Fibroblast of skin of back (primary cell): ENCODE measurements around the gene MYO1A.

Experiments
- DNase-seq: peaks from one replicate; pipeline ENCODE4 v3.0.0-alpha.2; 2013

Gene MYO1A

DNA sequence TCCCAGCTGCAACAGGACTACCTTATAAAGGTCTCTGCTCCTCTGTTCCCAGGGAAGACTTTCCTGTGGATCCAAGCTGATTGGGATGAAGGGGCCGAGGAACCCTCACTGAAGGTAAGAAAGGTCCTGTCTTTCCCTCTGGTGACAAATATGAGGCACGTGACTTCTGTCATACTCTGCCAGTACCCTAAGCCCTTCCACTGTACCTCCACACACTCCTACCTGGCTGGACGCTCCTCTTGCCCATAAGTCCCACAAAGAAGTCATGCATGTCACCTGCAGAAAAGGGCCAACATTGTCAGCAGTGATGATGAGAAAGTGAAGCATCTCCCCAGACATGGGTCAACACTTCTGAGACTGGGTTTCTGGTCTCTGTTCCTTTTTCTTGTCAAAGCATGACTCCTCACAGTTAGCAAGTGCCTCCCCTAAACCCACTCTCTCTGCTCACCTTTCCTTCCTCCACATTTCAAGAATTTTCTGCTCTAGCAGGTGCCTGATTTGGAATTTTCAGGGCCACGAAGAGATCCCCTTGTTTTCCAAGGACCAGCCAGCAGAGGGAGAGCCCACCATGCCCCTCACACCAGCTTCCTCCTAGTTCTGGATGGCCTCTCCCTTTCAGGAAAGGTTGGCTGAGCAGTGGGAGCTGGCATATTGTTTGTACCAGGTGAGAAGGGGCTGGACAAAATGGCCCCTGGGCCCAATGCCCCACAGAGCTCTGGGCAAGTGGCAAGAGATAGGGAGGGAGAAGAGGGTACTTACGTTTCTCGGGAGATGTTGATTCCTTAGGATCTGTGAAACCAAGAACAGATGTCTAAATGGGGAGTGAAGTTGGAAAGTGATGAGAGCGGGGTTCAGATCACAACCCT lies 37.1 kb downstream of the MYO1A start:
- no peak for DNase-seq

DNA sequence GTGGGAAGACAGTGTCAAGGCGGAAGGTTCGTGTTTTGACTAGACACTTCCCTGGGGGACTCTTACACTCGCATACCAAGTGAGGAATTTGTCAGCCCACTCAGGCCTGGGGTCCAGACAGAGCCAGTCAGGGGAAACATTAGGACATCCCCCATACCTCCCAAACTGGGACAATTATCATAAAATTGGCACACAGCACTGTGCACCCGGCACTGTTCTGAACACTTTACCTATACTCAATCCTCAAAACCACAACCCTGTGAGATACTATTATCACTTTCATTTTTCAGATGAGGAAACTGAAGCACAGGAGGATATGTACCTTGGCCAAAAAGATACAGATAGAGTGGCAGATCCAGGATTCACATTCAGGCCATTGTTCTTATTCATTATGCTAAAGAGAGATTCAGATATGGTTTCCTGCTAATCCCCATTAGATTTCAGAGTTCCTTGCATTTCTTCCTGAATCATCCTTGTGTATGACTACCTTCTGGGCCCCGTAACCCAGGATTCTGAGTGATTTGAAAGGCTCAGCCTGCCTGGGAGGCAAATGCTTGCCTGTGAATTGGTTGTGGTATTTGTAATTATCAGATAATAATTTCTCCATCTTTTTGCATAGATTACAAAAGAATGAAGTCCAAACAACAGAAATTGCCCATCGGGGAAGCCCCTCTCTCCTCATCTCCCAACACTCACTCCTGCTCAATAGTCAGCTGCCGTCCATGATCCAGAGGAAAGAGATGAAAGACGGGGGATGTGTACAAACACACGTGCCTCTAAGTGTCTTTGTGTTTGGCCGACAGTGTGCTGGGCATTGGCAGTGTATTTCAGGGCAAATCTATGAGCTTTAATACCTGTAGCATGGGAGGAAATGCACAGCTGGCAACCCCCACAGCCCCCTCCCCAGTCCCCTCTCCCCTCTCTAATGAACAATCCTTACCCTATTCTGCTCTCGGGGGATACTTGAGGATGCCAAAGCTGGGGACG lies 38.2 kb downstream of the MYO1A start:
- no peak for DNase-seq

DNA sequence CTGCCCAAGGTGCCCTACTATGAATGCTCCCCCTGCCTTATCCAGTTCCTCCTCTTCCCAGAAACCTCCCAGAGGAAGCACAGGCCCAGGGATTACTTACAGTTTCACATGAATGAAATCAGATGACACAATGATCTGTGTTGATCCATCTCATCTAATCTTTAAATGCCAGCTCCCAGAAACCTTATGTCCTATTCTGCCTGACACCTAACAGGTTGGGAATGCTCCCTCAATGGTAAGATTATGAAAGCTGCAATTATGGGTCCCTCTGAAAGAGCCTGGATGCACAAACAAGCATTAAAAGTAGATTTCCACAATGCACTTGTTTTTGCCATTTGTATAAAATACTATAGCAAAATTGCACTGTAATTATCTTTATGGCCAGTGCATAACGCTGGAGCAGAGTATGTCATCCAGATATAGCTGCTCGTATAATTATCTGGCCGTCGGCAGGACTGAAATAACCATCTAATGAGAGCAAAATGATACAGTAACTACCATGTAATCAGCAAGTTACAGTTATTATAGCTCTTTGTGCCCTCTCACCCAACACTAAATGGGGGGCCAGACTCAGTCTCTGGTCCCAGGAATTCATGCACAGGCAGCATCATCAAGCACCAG lies 39.2 kb downstream of the MYO1A start:
- DNase-seq, result no peak

DNA sequence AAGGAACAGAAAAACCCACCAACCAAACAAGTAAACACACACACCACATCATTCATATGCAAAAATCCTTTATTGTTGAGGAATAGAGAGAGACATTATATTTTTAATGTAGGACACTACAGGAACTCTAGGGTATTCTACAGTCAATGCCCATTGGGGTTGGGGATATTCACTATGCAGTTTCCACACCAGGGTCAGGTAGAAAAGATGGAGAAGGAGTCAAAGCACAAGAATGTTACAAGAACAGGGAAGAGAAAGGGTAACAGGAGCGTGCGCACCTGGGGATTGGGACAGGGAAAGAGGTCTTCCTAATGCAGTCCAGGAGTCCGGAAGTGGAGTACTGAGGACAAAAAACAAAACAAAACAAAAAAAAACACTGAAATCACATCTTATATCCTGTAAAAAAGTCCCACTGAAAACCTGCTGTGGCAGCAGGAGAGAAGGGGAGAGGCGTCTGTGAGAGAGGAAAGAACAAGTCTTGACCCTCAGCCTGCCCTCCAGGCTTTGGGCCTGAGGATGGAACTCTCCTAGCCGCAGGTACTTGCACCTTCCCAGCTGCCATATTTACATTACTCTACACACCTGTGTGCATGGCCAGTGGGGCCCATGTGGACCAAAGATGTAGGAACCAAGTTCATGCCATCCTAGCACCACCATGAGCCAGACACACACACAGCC lies 39.8 kb downstream of the MYO1A start:
- no peak for DNase-seq

DNA sequence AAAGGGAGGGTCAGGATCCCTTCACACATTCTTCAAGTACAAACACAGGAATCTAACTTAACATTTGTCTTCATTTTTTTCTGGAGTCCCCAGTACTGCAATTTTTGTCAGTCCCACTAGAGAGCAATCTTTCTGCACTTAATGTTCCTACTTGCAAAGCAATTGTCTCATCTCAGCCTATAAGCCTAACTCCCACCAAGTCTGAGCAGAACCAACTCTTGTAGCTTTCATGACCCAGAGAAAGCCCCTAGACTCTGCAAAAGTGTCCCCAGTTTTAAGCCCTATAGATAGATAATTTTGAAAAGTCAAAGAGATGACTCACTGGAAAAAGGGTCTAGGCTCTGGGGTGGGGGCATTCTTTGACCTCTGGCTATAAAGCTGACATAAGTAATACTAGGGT lies 41.8 kb downstream of the MYO1A start:
- peak; percentile 70 for DNase-seq

DNA sequence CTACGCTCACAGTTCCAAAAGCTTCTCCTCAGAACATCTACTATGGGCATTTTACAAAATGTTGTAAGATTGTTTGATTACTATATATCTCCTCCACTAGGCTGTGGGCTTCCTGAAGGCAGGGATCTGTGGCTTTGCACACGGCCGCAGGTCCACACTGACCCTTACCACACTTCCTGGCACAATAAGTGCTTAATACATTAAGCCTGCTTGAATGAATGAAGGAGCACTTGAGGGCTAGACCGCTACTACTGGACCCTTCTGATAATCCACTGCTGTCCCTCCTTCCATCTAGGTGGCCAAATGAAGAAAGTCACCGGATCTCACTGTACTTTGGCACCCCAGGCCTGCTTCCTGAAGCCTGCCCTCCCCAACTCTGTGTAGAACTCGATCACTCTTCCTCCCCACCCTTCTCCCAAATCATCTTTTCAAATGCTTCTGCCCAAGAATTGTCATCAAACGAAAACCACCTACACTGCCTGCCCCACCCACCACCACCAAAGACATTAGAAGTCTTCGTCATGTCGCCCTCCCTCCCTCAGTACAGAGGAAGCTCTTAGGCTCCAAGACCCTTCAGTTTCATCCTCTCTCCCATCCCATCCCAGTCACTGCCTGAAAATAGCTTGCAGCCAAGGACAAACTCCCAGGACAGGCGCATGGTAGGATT lies 43.0 kb downstream of the MYO1A start:
- no peak for DNase-seq

DNA sequence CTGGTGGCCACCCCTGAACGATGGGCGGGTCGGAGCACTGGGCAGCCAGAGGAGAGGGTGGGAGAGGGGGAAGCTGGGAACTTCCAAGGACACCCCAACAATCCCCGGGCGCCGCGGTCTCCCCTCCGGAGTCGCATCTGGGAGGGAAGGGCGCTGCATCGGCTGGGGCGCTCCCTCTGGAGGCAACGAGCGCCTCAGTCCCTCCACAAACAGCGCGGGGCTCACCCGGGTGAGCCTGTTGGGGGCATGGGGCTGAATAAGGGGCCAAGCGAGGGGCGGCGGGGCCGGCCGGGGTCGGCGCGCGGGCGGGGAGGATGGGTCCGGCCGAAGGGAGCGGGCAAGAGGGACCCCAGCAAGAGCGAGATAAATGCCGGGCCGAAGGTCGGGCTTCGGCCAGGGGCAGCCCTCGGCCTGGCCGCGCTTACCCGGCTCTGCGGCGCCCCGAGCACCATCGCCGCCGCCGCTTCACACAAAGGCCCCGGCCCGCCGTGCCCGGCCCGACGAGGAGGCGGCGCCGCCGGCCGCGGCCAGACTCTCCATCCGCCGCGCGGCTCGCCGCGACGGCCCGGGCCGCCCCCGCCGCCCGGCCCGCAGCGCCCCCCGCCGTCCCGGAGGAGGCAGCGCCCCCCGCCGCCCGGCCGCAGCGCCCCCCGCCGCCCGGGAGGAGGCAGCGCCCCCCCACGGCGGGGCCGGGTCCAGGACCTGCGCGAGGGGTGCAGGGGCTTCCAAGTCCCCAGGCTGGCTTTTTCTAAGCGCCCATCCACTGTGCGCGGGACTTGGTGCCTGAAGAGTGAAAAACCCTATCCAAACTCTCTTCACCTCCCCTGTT lies 43.7 kb downstream of the MYO1A start, which contains the start of gene ZBTB39:
TSS of gene ZBTB39 (minus strand) at position 567 of the 829 bp plus-strand sequence. CDS start 1,629 bp downstream, outside the sequence.
- peak; percentile 67 for DNase-seq

DNA sequence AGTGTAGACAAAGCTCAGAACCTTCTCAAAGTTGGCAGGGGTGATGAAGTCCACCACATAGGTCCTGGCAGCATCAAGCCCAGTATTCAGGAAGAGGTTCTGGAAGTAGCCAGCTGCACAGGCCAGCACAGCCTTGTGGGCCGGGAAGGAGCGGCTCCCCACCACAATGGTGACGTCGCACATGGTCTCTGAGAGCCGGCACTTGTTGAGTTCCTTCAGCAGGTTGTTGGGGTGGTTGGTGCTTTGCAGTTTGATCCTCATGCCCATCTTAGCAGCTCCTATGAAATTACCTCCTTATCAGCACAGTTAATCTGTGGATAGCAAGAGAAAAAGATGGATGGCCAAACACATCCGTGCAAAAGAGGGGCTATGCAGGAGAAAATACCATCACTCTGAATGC lies 45.3 kb downstream of the MYO1A start:
- no peak for DNase-seq

DNA sequence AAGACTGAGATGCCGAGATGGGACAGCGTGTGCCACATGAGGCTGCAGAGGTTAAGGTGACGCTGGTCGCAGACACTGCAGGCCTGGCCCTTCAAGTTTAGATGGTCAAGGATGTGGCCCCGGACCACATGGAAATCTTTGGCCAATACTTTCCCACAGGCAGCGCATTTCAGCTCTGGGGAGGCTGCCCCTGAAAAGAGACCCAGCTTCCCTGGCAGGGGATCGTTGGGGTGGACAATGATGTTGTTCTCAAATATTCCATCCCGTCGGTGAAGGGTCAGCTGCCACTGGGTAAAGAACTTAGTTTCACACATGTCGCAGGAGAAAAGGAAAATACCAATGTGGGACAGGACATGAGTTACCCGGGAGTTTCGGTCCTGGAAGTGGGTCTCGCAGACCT lies 46.5 kb downstream of the MYO1A start:
- DNase-seq, result no peak

DNA sequence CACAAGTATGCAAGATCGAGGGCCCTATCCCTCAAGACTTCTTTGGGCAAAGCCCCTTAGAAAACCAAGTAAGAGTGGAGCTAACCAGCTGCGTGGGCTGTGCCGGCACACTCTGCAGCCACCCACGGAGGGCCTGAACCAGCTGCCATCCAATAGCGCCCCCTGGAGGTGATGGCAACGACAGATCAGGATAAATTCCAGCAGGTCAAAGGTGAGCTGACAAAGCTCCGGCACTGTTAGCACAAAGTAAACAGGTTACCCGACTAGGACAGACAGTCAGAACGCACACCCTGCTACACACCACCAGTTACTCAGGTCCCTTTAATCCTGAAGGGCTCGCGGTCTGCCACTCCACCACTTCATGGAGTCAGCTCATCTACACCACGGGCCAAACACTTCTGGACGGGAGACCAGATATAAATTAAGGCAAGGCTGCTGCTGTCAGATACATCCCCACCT lies 48.5 kb downstream of the MYO1A start:
- DNase-seq, result peak; percentile 51

DNA sequence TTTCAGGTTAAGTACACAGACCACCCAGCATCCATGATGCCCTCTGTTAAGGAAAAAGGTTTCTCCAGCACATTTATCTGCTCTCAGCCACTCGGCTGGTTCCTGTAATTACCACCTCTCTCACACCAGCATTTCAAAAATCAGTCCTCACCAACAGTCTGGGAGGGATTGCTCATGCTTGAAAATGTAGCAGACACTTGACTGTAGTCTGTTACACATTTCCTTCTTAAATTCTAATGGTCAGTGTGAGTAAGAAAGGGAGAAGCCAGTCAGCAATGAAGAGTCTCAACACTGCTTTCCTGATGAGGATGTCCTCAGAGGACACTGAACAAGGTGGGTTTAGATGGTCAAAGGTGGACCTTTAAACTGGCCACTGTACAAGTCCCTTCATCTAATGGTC lies 49.5 kb downstream of the MYO1A start:
- no peak for DNase-seq

DNA sequence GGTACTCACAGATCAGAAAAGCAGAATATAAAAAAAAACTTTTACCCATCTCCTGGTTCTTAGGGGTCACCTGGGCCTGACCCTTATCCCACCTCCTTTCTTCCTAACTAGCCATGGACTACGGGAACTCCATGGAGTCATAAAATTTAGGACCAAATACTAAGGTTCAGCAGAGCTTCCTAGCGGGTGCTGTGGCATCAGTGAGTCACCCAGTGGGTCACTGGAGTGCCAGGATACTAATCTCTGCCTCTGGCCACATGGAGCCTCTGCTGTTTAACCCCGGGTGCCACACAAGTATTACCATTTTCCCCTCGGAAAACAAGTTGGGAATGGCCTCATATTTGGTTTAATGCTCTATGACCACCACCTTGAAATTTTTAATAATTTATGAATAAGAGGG lies 50.5 kb downstream of the MYO1A start:
- DNase-seq, result no peak

DNA sequence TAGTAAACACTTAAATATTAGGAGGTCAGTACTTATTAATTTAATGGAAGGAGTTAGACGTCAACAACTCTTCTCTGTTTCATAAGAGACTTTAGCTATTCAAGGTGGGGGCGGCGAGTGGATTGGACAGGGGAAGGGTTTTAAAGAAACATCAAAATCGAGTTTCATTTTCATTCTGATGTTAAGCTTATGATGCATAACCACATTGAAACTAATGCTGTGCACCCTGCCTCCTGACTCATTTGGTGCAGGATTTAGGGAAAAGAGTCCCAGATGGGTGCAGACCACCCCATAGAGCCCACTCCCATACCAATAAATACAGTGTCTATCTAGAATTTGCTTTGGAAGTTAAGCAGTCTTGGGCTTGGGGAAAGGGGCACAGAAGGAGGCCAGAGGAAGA lies 50.9 kb downstream of the MYO1A start:
- no peak for DNase-seq

DNA sequence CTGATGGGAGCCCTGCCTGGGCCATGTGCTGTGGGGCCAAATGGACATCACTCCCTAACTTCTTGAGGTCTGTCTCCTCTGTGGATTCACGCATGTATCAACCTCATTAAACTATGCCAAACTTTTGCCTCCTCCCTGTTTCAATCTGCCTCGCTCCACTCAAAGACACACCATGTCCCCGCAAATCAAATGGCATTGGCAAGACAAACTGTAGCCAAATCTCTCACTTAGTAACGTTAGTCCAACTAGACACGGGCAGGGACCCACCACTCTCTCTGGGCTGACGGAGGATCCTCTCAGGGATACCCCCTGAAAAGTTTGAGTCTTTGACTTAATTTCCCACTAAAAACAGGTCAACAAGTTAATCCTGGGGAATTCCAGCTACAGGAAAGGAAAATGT lies 51.6 kb downstream of the MYO1A start:
- DNase-seq, result no peak

DNA sequence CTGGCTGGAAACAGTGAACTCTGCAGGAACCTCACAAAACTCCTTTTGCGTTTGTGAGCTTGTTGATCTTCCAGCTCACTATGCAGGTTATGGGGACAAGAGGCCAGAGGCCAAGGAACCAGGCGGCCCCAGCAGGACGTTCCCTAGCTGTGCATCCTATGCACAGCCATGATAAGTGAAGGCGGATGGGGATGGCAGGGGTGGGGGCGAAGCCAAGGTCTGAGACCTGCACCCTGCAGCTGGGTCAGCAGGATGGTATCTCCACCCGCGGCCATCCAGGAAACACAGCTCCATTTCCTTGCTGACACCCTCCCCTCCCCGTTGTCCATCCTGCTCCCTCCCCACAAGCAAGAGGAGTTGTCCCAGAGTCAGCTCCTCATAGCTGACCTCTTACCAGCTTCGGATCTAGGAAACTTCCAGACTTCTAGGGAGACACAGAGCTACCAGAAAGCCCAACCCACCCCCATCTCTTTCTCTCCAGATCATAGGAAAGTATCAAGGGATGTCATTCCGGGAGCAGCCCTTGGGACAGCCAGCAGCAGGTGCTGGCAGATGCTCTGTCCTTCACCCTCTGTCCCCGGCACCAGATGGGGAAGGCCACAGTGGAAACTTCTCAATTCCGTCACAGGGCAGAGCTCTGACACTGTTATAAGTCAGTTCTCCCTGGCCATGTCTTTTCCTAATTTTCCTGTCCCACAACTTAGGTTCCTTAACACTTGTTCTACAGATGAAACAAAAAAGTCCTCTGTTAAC lies 53.0 kb downstream of the MYO1A start:
- no peak for DNase-seq

DNA sequence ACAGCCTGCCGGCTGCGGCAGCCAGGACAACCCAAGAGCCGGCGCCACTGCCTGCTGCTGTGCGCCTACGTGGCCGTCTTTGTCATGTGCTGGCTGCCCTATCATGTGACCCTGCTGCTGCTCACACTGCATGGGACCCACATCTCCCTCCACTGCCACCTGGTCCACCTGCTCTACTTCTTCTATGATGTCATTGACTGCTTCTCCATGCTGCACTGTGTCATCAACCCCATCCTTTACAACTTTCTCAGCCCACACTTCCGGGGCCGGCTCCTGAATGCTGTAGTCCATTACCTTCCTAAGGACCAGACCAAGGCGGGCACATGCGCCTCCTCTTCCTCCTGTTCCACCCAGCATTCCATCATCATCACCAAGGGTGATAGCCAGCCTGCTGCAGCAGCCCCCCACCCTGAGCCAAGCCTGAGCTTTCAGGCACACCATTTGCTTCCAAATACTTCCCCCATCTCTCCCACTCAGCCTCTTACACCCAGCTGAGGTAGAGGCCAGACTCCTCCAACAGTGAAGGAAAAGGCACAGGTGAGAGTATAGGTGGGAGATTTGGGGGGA lies 53.9 kb downstream of the MYO1A start:
- DNase-seq, result no peak

DNA sequence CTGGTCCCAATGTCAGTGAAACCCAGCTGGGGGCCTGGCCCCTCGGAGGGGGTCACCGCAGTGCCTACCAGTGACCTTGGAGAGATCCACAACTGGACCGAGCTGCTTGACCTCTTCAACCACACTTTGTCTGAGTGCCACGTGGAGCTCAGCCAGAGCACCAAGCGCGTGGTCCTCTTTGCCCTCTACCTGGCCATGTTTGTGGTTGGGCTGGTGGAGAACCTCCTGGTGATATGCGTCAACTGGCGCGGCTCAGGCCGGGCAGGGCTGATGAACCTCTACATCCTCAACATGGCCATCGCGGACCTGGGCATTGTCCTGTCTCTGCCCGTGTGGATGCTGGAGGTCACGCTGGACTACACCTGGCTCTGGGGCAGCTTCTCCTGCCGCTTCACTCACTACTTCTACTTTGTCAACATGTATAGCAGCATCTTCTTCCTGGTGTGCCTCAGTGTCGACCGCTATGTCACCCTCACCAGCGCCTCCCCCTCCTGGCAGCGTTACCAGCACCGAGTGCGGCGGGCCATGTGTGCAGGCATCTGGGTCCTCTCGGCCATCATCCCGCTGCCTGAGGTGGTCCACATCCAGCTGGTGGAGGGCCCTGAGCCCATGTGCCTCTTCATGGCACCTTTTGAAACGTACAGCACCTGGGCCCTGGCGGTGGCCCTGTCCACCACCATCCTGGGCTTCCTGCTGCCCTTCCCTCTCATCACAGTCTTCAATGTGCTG lies 54.6 kb downstream of the MYO1A start:
- DNase-seq, result no peak

DNA sequence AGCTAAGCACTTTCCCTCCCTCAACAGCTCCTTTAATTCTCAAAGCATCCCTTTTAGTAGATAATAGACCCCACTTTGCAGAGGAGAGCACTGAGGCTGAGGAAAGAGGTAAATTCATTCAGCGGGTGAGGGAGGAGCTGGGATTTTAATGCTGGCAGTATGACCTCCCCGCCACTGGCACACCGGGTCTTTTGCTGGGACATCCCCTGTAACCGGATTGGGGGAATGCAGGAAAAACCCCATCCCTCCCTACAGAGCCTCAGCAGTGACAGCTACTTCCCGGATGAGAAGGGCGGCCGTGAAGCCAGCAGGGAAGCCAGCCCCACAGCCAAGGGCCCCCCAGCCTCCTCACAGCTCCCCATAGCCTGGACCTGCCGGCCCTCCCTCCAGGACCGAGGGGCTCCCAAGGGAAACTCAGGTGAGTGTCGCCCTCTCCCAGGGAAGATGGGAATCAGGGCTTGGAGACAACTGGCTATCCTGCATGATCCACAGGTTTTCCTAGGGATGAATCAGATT lies 55.6 kb downstream of the MYO1A start:
- no peak for DNase-seq

DNA sequence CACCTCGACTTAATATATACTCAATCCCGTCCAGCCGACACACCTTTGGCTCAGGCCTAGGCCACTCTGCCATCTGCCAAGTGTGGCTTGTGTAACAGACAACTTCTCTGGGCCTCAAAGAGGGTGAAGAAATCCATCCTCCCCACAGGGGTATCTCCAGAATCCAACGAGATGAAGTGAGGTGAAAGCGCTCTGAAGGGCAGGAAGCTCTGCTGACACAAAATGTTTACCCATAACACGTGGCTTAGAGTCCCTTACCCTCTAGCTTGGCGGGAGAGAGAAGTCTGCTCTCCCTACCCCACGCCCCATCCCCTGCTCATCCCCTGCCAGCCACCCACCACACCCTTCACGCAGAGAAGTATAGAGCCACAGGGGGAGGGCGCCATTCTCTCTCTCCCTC lies 56.6 kb downstream of the MYO1A start:
- no peak for DNase-seq
